ENCODE measurements around the gene KCNH5.

Gene KCNH5

GRCh38 chr14:62673014-62673755, 372.1 kb downstream of the KCNH5 start:
- no peak for DNase-seq (ENCODE audit: low read depth)

- no peak for DNase-seq (ENCODE audit: low read depth)
These were observed 374.7 kb downstream of the KCNH5 start for GRCh38 chr14:62670526-62670925.

GRCh38 chr14:62667421-62667914, 377.8 kb downstream of the KCNH5 start:
- no peak for DNase-seq (ENCODE audit: low read depth)

- DNase-seq (ENCODE audit: low read depth): no peak
These were observed 380.0 kb downstream of the KCNH5 start for GRCh38 chr14:62665286-62665685.

- no peak for DNase-seq (ENCODE audit: low read depth)
These were observed 381.8 kb downstream of the KCNH5 start for GRCh38 chr14:62663456-62663821.

- DNase-seq (ENCODE audit: low read depth): no peak
These were observed 382.3 kb downstream of the KCNH5 start for GRCh38 chr14:62662811-62663455.

GRCh38 chr14:62661818-62662217, 383.4 kb downstream of the KCNH5 start:
- no peak for DNase-seq (ENCODE audit: low read depth)

- no peak for DNase-seq (ENCODE audit: low read depth)
These were observed 386.6 kb downstream of the KCNH5 start for GRCh38 chr14:62658631-62659030.

GRCh38 chr14:62657376-62657775, 387.9 kb downstream of the KCNH5 start:
- no peak for DNase-seq (ENCODE audit: low read depth)

GRCh38 chr14:62655166-62655565, 390.1 kb downstream of the KCNH5 start:
- DNase-seq (ENCODE audit: low read depth): no peak

GRCh38 chr14:62654641-62655040, 390.6 kb downstream of the KCNH5 start:
- no peak for DNase-seq (ENCODE audit: low read depth)

Data from T follicular helper cell (primary cell).